T-helper 9 cell (primary cell): ENCODE data around the gene GCC1.
"Not testable (repeated sequence)": the region's sequence is repeated elsewhere in the genome, so short reads cannot be mapped to it uniquely, and the experiment has no call there.

Experiments used
- DNase-seq: peaks from one replicate; pipeline ENCODE4 v3.0.0-alpha.2; 2020

GCC1 gene

GRCh38 chr7:127588697-127589482 is 3.5 kb upstream of the GCC1 start:
- no peak for DNase-seq

- peak; percentile 87 for DNase-seq
Measured at GRCh38 chr7:127588019-127588696, 2.8 kb upstream of the GCC1 start, which contains the start of gene ARF5. ARF5 (plus strand) TSS chr7:127588411; CDS start chr7:127588499, 88 bp downstream.

GRCh38 chr7:127587663-127588018 is 2.2 kb upstream of the GCC1 start:
- no peak for DNase-seq

GRCh38 chr7:127586346-127586745 is 950 bp upstream of the GCC1 start:
- no peak for DNase-seq

- no peak for DNase-seq
Measured at GRCh38 chr7:127584648-127585043, 750 bp downstream of the GCC1 start.

- no peak for DNase-seq
Measured at GRCh38 chr7:127582361-127582760, 3.0 kb downstream of the GCC1 start.

GRCh38 chr7:127581716-127582115 is 3.7 kb downstream of the GCC1 start:
- no peak for DNase-seq

- DNase-seq: no peak
Measured at GRCh38 chr7:127580612-127581011, 4.8 kb downstream of the GCC1 start.

GRCh38 chr7:127578711-127579275 is 6.6 kb downstream of the GCC1 start:
- no peak for DNase-seq

- DNase-seq: no peak
Measured at GRCh38 chr7:127578036-127578684, 7.2 kb downstream of the GCC1 start.

GRCh38 chr7:127571741-127572505 is 13.5 kb downstream of the GCC1 start:
- DNase-seq: no peak

GRCh38 chr7:127568034-127568433 is 17.4 kb downstream of the GCC1 start:
- DNase-seq: not testable (repeated sequence)

- DNase-seq: no peak
Measured at GRCh38 chr7:127566242-127566641, 19.2 kb downstream of the GCC1 start.

GRCh38 chr7:127557803-127558202 is 27.6 kb downstream of the GCC1 start:
- DNase-seq: no peak

- DNase-seq: no peak
Measured at GRCh38 chr7:127556404-127556803, 29.0 kb downstream of the GCC1 start.

GRCh38 chr7:127551941-127552340 is 33.5 kb downstream of the GCC1 start:
- no peak for DNase-seq

GRCh38 chr7:127550247-127550646 is 35.1 kb downstream of the GCC1 start:
- DNase-seq: no peak

- no peak for DNase-seq
Measured at GRCh38 chr7:127546313-127546712, 39.1 kb downstream of the GCC1 start.

GRCh38 chr7:127541548-127541947 is 43.8 kb downstream of the GCC1 start:
- DNase-seq: no peak

GRCh38 chr7:127540461-127540860 is 44.9 kb downstream of the GCC1 start:
- DNase-seq: not testable (repeated sequence)

- DNase-seq: no peak
Measured at GRCh38 chr7:127539116-127539515, 46.3 kb downstream of the GCC1 start.

GRCh38 chr7:127536741-127537140 is 48.7 kb downstream of the GCC1 start:
- DNase-seq: no peak

- no peak for DNase-seq
Measured at GRCh38 chr7:127536394-127536691, 49.1 kb downstream of the GCC1 start.
